ENCODE data around the gene WDR45B.

Gene WDR45B

GRCh38 chr17:82629748-82630147 is 18.5 kb downstream of the WDR45B start:
- DNase-seq (ENCODE audit: low spot score), result no peak

GRCh38 chr17:82627405-82627804 is 20.8 kb downstream of the WDR45B start:
- DNase-seq (ENCODE audit: low spot score), result no peak

GRCh38 chr17:82623707-82624106 is 24.5 kb downstream of the WDR45B start:
- DNase-seq (ENCODE audit: low spot score), result no peak

GRCh38 chr17:82619641-82620040 is 28.6 kb downstream of the WDR45B start:
- DNase-seq (ENCODE audit: low spot score), result no peak

- DNase-seq (ENCODE audit: low spot score), result no peak
Measured at GRCh38 chr17:82619211-82619610, 29.0 kb downstream of the WDR45B start.

- no peak for DNase-seq (ENCODE audit: low spot score)
Measured at GRCh38 chr17:82616021-82616711, 32.1 kb downstream of the WDR45B start.

GRCh38 chr17:82615084-82616020 is 32.9 kb downstream of the WDR45B start:
- DNase-seq (ENCODE audit: low spot score), result no peak

- DNase-seq (ENCODE audit: low spot score), result no peak
Measured at GRCh38 chr17:82614095-82614631, 34.1 kb downstream of the WDR45B start.

GRCh38 chr17:82613283-82614094 is 34.8 kb downstream of the WDR45B start:
- no peak for DNase-seq (ENCODE audit: low spot score)

GRCh38 chr17:82611140-82612058 is 36.8 kb downstream of the WDR45B start:
- DNase-seq (ENCODE audit: low spot score), result no peak

GRCh38 chr17:82609655-82610054 is 38.6 kb downstream of the WDR45B start:
- no peak for DNase-seq (ENCODE audit: low spot score)

GRCh38 chr17:82608816-82609215 is 39.4 kb downstream of the WDR45B start:
- DNase-seq (ENCODE audit: low spot score), result no peak

GRCh38 chr17:82605939-82606600 is 42.2 kb downstream of the WDR45B start:
- no peak for DNase-seq (ENCODE audit: low spot score)

GRCh38 chr17:82604532-82604931 is 43.7 kb downstream of the WDR45B start:
- no peak for DNase-seq (ENCODE audit: low spot score)

GRCh38 chr17:82603981-82604448 is 44.2 kb downstream of the WDR45B start:
- no peak for DNase-seq (ENCODE audit: low spot score)

- DNase-seq (ENCODE audit: low spot score), result no peak
Measured at GRCh38 chr17:82602986-82603710, 45.1 kb downstream of the WDR45B start.

- DNase-seq (ENCODE audit: low spot score), result no peak
Measured at GRCh38 chr17:82602487-82602886, 45.8 kb downstream of the WDR45B start.

- no peak for DNase-seq (ENCODE audit: low spot score)
Measured at GRCh38 chr17:82601447-82602000, 46.7 kb downstream of the WDR45B start.

GRCh38 chr17:82600731-82601446 is 47.4 kb downstream of the WDR45B start:
- no peak for DNase-seq (ENCODE audit: low spot score)

Measured in HuH-7 (cell line).